HG03571 (cell line): ENCODE data around the gene MEG3.
"Not testable (repeated sequence)": the region's sequence is repeated elsewhere in the genome, so short reads cannot be mapped to it uniquely, and the experiment has no call there.

Experiments used
- ATAC-seq: cut with Tn5 transposase; IDR thresholded peaks from one replicate; pipeline ENCODE4 v1.9.1; 2021; ENCODE audit not compliant: unreplicated experiment

Gene MEG3

DNA sequence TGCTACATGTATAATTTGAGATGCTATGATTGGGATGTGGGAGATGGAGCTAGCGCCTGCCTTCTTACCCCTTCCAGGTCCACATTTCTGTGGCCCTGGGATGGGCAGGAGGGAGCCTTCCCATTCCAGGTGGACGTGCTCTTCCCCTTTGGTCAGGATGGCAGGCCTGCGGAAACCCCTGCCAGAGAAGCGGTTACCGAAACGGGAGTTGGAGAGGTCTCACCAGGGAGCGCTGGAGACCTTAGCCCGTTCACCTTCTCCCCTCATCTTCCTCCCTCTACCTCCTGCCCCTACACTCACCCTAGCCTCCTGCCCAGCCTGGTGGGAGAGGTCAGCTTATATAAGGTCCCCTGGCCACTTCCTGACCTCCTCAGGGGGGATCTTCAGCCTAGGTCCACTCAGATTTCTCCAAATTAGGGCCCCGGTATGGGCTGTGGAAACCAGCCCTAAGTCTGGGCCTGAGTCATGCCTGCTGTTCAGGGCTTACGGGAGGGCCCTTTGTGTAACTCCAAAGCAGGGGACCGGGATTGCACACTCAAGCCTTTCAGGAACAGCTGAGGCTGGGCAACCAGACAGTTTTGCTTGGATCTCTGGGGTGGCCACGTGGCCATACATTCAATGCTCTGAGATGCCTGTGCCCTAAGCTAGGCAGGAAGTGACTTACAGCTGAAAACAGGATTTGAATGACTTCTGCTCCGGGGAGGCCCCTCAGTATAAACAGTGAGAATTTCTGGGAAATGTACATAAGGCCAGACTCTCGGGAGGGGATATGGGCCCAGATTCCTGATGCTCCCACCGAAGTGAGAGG, 10.2 kb upstream of the MEG3 start:
- ATAC-seq: no peak

DNA sequence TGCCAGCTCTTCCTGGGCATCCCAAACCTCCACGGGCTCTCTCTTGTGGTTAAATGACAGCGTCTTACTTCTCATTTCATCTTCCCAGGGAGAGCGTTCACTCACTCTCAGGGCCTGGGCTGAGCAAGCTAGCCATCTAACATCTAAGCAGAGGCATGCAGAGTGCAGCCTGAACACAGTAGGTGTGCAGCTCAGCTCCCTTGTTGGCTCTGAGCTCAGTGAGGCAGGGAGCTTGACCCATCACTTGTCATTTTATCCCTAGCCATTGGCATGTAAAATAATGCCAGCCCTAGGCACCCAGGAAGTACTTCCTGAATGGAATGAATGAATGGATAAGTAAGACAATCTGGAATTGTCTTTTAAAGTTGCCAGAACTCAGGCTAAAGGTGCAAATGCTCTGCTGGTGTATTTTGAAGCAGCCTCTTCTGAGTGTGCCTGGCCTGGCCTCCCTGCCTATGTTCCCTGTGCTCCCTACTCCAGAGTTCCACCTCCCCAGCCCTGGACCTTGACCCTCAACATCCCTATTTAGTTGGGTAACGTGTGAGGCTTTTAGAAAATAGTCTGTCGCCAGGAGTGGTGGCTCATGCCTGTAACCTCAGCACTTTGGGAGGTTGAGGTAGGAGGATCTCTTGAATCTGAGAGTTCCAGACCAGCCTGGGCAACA, 9.5 kb upstream of the MEG3 start:
- no peak for ATAC-seq

DNA sequence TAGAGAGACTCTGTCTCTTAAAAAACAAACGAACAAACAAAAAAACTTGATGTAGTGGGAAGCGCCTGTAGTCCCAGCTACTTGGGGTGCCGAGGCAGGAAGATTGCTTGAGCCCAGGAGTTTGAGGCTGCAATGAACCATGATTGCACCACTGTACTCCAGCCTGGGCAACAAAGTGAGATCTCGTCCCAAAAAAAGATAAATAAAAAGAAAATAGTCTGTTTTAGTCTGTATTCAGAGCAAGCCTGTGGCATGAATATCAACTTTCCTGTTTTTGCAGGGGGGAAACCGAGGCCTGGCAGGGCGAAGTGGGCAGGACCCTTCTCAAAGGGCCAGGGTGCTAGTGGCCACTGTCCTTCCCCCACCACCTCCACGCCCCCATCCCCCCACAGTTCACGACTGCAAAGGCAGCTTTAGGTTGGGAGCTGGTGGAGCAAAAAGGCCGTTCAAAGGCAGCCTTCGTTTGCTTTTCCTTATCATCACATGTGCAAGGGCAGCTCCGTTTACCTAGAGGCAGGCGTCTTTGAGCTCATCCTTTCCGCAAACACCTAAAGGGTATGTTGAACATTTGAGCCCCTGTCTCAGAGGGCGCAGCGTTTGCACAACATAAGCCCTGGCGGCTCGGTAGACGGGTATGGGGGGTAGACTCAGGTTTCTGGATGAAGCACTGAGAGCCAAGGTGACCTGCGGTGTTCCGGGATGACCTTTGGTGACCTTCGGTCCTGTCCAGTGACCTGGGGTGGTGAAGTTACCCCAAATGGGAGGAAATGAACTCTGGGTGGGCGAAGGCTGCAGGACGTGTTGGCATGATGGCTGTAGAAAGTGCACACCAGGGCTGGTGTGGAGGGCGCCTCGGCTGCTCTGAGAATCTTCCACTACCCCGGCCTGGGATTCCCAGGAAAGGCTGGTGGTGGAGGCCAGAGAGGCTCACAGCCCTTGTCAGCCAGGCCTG, 8.7 kb upstream of the MEG3 start:
- no peak for ATAC-seq

DNA sequence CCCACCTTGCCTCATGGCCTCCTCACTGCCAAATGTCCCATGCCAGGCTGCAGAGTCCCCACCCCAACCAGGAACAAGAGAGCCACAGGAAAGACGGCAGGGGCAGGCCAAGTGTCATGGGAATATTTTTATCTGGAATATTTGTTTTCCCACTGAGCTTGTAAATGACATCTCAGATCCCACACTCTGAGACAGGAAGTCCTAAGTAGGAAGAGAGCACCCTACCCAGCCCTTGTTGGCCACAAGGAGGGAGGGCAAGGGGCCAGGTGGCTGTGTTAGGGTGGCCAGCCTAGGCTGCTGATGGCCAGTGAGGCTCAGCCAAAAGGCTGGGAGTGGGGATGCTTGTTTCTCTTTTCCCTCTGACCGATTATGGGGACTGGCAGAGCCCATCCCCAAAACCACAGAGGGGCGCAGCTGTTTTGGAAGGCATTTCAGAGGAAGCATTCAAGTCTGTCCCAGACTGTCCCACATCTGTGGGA, 7.7 kb upstream of the MEG3 start:
- no peak for ATAC-seq

DNA sequence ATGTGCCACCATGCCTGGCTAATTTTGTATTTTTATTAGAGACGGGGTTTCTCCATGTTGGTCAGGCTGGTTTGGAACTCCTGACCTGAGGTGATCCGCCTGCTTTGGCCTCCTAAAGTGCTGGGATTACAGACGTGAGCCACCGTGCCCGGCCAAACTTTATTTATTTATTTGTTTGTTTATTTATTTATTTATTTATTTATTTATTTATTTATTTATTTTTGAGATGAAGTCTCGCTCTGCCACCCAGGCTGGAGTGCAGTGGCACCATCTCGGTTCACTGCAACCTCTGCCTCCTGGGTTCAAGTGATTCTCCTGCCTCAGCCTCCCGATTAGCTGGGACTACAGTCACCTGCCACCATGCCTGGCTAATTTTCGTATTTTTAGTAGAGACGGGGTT, 7.0 kb upstream of the MEG3 start:
- ATAC-seq: not testable (repeated sequence)

DNA sequence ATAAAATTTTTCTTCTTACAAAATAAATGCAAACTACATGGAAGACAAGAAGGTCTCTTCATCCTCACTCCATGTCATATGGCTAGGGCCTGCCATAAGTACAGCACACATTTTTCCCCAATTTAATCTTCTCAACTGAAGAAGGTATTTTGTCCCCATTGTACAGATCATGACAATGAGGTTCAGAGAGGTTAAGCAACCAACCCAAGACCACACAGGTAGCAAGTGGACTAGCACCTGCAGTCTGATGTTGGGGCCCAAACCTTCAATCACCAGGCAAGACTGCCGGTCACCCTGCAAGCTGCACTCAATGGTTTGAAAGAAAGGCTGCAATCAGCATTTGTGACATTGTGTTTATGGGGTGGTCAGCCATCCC, 6.5 kb upstream of the MEG3 start:
- ATAC-seq: no peak

DNA sequence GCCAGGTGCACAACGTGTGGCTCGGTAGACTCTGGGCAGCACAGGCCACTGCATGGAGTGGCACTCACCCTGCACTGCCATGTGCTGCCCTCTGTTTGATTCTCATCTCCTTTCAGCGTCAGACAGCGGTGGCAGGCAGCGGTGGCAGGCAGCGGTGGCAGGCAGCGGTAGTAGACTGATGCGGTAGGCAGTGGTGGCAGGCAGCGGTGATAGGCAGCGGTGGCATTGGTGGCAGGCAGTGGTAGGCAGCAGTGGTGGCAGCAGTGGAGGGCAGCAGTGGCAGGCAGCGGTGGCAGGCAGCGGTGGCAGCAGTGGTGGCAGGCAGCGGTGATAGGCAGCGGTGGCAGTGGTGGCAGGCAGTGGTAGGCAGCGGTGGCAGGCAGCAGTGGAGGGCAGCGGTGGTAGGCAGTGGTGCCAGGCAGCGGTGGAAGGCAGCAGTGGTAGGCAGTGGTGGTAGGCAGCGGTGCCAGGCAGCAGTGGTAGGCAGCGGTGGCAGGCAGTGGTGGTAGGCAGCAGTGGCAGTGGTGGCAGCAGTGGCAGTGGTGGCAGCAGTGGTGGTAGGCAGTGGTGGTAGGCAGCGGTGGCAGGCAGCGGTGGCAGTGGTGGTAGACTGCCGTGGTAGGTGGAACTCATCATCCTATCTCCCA, 6.0 kb upstream of the MEG3 start:
- ATAC-seq: no peak

DNA sequence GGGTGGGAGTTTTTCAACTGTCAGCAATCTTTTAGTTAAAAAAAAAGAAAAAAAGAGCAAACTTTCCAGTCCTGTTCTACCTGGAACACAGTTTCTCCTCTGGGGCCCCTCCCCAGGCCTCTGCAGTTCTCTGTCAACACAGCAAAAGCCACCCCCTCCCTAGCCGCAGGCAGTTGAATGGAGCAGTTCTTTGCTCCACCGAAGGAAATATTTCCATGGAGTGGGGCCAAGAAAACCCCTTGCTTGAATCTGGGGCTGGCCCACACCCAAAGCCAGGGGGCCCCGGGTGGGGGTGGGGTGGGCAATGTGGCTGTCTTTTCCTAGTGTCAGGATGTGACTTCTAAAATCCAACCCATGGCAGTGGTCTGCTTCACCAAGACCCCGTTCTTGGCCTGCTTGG, 5.0 kb upstream of the MEG3 start:
- no peak for ATAC-seq

DNA sequence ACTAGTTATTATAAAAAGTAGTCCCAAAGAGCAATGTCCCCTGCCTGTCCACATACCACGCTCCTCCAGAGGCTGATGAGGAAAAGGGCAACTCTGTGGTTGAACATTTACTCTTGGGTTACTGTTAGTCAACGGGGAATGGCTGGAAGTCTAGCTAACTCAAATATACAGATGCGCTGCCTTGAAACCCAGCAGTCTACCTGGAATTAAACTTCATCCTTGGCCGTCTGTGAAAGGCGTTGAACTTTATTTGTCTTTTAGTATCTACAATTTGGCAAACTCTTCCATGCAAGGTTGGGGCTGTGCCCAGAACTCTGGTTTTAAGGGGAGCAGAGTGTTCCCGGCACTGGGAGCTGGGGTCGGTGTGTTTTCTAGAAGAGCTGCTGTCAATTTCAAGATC, 3.9 kb upstream of the MEG3 start:
- ATAC-seq: no peak

DNA sequence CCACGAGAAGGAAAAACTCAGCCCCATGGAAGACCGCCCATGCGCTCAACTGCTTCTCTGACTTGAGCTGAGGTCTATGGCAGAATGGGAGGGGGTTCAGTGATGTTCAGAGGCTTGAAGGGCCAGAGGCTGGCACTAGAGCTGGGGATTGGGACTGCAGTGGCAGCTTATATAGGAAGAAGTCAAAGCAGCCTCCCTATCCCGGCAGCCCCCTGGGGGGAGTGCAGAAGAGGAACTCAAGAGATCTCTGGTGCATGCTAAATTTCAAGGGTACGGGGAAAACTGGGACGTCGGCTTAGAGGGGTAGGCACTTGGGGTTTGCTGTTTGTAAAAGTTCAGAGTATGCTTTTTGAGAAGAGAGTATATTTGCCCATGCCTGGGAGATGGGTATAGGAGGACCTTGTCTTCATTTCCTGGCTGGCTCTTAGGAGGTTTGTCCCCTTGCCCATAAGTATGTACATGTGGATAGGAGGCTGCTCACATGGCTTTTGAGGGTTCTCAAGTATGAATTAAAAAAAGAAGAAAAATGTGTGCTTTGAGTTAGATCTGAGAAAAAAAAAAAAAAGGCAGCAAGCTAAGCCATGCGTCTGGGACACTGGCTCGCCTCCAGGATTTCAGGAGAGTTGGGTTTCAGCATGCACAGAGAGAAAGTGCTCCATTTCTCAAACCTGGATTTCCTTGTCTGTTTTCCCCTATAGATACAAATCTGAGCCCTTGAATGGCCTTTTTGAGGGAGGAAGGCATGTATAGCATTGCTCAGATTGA, 3.2 kb upstream of the MEG3 start:
- ATAC-seq: no peak

DNA sequence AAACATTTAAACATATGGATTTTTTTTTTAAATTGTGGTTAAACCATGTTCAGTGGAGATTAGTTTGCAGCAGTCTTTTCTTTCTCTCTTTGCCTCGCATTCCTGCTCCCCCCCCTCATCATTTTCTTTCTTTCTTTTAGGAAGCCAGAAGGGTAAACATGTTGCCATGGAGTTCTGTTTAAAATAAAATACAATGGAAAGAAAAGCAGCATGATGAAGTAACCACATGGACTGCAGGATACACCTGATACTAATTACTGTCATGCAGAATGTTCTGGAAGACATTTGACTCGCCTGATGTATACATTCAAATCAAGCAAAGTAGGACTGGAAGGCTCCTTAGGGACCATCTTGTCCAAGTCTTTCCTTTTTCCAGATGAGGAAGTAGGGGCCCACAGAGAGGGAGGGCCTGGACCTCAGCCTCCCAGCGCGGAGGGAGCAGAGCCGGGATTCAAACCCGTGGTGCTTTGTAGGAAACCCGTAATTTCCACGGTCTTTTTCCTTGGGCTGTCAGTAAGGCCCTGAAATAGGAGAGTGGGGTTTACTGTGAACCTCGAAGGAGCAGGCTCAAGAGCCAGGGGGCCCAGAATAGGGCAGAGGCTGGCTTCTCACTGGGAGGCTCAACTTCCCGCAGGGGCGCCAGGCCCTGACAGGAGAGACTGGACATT, 2.4 kb upstream of the MEG3 start:
- no peak for ATAC-seq

DNA sequence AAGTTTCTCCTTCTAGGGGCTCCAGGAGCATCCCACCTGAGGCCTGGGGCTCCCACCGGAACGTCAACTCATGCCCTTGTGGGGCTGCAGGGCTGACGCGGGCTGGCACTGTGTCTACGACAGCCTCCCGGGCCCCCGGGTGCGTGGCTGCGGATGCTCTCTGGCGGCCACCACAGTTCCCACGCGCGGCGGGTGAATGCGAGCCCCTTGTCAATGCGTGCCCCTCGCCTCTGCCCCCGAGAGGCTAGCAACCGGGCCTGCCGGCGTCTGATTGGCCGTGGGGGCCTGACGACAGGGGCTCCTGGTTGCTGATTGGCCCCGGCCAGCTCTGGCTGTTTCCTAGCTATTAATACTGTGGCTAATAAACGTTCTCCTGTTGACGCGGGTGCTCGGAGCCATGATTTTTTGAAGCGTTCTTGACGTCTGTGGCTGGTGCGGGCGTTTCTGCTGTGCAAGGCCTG, 1.8 kb upstream of the MEG3 start:
- ATAC-seq: no peak

DNA sequence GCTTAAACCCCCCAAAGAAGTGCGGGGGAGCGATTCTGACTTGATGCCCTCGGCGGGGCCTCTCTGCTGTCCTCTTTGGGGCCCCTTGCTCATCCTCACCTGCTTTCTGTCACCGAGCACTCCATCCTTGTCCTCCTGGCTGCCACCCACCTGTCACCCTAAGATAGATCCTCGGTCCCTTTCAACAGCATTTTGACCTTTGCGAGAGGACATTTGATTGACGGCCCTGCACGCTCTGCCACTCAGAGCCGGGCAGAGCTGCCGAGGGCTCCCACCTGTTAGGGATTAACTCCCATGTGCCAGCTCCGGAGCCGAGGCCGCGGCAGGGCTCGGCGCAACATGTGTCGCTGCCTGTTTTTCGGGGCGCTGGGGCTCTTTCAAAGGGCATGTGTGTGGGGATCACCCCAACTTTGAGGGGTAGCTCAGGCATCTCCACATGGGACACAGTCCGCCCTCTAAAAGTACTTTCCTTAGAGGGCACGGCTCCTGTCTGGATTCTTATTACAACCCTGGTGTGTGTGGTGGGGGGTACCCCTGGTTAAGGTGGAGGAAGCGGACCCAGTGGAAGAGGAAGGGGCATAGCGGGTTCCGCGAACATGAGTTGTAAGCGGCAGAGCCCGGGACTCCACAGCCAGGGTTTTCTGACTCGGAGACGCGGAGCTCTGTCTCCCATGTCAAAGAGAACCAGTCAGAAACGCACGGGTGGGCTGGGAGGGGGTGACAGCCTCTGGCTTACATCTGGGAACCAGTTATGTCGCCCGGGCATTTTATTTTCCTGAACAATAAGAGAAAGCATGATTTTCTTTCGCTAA, 811 bp upstream of the MEG3 start:
- ATAC-seq: no peak

DNA sequence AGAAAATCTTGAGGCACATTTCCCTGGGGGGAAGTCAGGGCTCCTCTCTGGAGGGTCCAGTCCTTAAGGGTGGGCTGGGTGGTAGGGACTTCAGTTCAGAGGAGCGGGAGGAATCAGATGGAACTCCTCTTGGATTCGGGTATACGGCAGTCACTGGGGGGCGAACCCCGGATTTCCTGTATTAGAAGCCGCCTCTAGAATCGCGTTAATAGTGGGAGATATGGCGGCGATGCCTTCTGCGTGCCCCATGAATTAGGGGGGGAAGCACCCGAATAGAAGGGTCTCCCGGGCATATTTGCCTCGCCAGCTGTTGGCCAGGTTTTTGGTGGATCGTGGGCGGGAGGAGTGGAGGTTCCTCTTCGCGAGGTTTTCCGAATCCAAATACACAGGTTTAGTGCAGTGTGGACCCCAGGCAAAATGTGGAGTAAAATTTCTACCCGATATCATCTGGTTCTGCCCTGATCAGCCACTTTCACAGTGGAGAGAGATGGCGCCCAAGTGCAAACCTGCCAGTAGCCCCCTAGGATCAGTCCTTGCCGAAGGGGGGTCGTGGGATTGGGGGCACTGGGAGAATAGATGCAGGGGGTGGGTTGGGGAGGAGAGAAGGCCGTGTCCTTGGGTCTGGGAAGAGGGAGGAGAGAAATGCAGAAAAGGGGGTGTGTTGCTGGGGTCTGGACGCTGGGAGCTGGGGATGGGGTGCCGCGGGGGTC, 628 bp downstream of the MEG3 start:
- no peak for ATAC-seq

DNA sequence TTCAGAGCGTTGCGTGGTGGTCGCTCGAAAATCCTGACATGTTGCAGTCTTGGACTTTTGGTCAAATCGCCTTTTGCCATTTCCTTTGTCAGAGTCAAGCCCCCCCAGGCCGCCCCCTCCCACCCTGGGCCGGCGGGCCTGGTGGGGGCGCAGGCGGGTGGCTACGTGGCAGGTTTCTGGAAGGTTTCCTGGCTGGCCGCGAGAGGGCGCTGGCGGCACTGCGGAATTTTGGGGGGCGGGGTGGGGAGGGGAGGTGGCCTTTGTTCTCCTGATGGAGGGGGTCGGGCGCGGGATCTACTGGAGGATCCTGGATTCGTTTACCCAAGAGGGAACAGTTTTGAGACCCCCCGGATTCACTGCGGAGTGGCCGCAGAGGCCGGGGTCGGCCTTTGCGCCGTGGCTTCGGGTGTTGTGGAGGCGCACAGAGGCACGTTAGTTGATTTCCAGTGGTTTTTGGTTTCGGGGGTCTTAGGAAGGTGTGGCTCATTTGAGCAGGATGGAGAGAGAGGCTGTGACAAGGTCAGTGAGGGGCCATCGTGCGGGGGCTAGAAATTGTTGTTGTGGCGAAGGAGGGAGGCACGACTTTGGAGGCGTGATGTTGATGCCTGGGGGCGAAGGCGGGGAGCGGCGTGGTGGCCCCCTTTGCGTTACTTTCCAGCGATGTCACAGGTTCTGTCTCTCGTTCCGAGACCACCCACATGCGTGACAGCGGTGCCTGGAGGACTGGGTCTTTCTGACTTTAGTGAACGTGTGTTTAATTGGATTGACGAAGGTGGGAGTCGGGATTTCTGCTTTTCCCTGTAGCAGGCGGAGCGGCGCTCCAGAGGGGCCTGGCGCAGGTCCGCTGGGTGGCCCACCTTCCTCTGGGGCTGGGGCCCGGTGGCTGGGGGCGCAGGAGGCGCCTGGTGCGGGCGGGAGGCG, 1.4 kb downstream of the MEG3 start:
- no peak for ATAC-seq

DNA sequence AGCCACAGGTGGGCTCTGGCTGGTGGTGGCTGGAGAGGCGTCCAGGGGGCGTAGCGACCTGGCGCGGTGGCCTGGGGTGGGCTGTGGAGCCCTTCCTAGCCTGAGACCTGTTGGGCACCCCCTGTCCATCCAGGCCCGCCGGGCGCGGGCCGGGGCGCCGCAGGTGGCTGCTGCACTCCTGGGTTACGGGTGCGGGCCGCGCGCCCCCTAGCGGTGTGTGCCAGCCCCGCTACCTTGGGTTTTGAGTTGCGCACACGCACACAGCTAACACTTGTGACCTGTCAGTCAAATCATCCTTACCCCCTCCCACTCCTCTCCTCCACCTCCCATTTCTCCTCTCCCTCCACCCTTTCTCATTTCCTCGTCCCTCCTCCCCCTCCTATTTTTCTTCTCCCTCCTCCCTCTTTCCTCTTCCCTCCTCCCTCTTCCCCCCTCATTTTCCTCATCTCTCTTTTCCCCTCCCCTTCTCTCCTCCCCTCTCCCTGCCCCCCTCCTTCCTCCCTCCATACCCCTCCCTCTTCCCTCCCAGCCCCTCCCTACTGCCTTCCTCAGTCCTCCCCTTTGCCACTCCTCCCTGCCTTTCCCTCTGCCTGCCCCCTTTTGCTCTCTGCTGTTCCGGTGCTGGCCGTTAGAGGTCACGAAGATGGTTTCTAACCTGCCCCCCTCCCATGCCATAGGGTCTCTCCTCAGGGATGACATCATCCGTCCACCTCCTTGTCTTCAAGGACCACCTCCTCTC, 2.3 kb downstream of the MEG3 start:
- no peak for ATAC-seq
